GM10847 (cell line): ENCODE data around the gene PER1.

Experiments
- POLR2A ChIP-seq: IDR thresholded peaks from 2 replicates; pipeline ENCODE4 v1.6.1; 2011; ENCODE audit not compliant: insufficient read length; ENCODE audit errors: extremely low read depth

Gene PER1

GRCh38 chr17:8150194-8151119 is 1.7 kb downstream of the PER1 start:
- no peak for TF ChIP-seq POLR2A

- no peak for TF ChIP-seq POLR2A
Measured at GRCh38 chr17:8149419-8150193, 2.6 kb downstream of the PER1 start.

GRCh38 chr17:8148560-8148959 is 3.6 kb downstream of the PER1 start:
- TF ChIP-seq POLR2A = no peak

- TF ChIP-seq POLR2A = no peak
Measured at GRCh38 chr17:8147805-8148404, 4.3 kb downstream of the PER1 start.

GRCh38 chr17:8147141-8147804 is 4.9 kb downstream of the PER1 start:
- no peak for TF ChIP-seq POLR2A

- TF ChIP-seq POLR2A = no peak
Measured at GRCh38 chr17:8146381-8147140, 5.6 kb downstream of the PER1 start.

- no peak for TF ChIP-seq POLR2A
Measured at GRCh38 chr17:8145811-8146210, 6.4 kb downstream of the PER1 start.

- TF ChIP-seq POLR2A = no peak
Measured at GRCh38 chr17:8144401-8145231, 7.6 kb downstream of the PER1 start.

- TF ChIP-seq POLR2A = no peak
Measured at GRCh38 chr17:8143581-8144400, 8.4 kb downstream of the PER1 start.

GRCh38 chr17:8142887-8143580 is 9.2 kb downstream of the PER1 start:
- TF ChIP-seq POLR2A = no peak

GRCh38 chr17:8142158-8142886 is 9.9 kb downstream of the PER1 start:
- TF ChIP-seq POLR2A = no peak

- no peak for TF ChIP-seq POLR2A
Measured at GRCh38 chr17:8141741-8142140, 10.5 kb downstream of the PER1 start.
